Activated CD4-positive, alpha-beta T cell treated with anti-CD3 and anti-CD28 coated beads, Interleukin-2, Interleukin-4, amounts not matched to agents 100 ng/mL and 50 ng/mL, durations not matched to agents 16 hours and 8 hours (primary cell): ENCODE data around the gene SIX4.
A peak's percentile ranks its signal among the peaks of the same experiment; 100 is the strongest.
"Not testable (repeated sequence)": the region's sequence is repeated elsewhere in the genome, so short reads cannot be mapped to it uniquely, and the experiment has no call there.

Source experiments
- DNase-seq: peaks from one replicate; pipeline ENCODE4 v3.0.0-alpha.2; 2020; ENCODE audit warnings: low spot score

The SIX4 gene

DNA sequence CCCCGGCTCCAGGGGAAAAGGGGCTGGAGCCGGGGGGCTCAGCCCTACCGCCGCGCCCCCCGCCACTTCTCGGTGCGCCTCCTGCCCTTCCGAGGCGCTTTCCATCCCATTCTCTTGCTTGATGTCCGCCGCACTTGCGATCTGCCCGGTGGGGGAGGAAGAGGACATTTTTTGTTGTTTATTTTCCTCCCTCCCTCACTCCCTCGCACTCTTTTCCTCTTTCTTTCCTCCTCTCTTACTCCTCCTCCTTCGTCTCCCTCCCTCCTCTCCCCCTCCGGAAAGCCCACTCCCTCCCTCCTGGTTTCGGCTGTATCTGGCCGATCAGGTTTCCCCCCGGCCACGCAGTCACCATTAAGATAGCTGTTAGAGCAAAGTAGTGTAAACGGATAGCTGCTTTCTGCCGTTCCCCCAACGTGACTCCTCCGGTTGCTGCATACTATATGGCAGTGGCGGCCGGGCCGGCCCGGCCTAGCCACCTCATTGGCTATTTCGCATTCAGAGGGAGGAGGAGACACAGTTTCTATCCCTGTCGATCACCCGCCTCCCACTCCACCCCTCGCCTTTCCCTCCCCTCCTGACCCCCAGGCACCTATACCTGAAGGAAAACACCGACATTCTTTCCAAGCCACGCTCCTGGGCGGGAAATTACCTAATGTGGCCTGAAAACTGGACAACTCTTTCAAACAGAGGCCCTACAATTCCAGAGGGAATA, at the start of gene SIX4:
Gene SIX4 (minus strand): TSS at position 445 of the 712 bp plus-strand sequence. CDS start 277 bp downstream, at position 168.
- peak; percentile 24 for DNase-seq

DNA sequence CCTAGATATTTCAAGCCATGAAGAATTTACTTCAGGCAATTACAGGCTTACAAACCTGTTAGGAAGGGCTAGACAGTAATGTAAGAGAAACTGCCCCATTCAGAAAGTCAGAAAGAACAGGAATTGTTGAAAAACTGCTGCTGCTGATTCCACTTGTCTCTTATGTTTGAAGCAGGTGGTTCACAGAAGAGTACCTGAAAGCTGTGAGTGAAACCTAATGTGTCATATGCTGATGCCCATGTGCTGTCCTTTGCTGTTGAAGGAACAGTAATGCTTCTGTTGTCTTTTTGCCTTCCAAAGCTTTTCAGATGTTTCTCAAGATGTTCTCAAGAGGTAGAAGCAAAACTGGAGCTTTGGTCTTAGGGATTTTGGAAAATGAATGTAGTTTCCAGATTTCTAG, 49.4 kb upstream of the SIX4 start:
- DNase-seq: no peak

DNA sequence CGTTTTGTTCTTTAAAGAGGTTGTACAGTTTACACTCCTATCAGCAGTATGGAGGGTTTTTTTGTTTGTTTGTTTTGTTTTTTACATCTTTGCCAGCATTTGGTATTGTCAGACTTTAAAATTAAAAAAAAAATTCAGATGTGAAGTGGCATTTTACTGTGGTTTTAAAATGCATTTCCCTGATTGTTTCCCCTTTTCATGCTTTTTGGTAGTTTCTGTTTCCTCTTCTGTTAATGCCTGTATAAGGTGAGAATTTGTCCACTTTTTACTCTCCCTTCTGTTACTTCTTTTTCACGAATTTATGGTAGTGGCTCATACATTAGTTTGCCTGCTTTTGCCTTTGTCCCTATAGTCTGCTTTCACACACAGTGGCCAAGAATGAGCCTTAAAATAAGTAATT, 47.0 kb upstream of the SIX4 start:
- no peak for DNase-seq

DNA sequence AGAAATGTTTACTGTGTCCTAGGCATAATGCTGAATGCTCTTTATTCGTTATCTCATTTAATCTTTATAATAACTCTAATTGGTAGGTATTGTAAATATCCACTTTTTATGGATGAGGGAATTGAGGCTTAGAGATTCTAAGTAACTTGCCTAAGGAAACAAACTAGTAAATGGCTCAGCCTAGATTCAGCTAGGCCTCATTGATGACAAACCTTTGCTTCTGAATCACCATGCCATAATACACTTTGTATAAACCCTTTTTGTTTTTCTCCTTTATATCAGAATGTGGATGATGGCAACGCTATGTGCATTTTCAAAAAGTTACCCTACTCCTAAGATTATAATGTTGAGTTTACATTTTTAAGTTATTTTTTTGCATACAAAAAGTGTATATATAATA, 44.5 kb upstream of the SIX4 start:
- DNase-seq: no peak

DNA sequence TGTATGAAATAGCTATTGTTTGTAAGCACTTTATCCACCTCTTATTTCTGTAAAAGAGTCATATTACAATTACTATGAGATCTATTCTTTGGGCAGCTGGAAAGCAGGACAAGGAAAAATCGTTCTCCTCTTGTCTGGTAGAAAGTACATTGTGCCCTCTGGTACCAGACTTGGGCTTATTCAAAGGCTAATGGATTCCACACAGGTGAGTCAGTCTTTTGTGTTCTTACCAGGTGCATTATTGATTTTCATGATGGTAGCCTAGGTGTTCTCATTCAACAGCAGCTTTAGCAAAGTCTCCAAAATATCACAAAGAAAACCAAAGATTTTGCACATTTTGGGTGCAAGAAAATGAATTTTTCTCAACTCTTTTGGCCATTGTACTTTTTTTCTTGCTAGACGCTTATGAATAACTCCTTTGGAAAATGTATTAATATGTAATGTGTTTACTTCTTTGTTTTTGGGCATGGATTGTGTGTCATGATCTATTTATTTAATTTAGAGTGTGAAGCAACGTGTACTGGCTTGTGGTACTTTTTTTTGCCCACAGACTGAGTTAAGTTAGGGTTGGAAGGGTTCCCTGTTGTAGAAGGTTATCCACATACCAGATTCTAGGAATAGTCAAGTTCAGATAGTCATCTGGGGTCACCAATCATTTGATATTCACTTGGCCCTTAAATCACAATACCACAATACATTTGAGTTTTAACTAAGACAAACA, 36.7 kb upstream of the SIX4 start:
- no peak for DNase-seq

DNA sequence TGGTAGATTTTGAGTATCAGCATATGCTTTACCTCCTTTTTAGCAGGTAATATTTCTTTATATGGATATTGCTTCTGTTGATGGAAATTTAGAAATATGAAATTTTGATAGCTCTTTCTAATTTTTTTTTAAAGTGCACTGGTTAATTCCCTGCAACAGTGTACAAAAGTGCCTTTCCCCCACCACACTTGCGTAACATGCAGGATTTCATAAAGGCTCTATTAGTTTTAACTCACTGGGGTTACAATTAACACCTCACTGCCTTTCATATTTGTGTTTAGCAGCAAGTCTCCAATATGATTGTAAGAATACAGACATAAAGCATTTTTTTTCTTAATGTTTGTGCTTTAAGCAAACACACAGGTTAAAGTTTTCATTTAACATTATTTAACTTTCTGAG, 36.1 kb upstream of the SIX4 start:
- no peak for DNase-seq

DNA sequence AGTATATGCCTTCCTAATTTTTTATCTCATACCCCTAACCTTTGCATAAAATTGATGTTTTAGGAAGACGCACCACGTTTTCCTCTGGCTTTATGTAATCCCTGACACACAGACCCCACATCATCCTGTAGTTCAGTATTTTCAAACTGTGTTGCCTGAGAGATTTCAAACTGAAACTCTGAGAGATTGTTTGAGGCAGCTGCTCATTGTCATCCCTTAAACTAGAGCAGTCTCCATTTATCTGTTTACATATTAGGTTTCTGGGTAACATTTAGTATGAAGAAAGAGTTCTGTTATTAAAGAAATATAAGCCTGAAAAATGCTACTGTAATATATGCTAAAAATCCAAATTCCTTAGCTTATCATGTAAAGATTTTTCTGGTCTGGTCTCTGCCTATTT, 34.7 kb upstream of the SIX4 start:
- no peak for DNase-seq

DNA sequence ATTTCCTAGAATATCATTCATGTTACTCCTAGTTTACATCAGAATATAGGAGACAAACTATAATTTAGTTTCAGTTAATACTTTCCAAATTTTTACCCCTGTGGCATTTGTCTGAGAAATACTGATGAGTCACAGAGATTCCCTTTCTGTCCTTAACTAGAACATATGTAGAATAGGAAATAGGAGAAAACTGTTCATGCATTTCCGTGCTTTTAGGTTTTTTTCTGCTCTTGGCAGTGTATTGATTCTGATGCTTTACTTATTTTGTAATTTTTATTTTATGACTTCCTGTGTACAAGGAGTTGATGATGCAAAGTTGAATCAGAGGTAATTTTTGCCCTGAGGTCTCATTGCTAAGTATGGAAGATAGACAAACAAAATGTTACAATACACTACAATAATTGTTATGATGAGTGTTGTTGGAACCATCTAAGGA, 33.4 kb upstream of the SIX4 start:
- DNase-seq: no peak

DNA sequence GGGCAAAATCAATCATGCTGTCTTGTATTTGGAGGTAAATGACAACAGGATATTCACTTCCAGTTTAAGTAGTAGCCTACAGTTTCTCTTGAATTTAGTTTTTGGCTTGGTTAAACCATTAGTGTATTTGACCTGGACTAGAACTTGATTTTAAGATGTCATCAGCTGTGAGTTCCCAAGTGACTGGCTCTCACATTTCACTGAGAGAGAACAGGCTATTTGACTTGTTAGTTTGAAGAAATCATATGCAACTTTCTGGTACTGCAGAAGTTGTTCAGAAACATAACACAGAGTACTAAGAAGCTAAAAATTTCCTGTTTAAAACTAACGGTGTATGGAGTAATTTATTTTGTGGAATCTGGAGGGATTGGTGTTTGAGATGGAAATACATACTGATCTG, 32.7 kb upstream of the SIX4 start:
- DNase-seq: no peak

DNA sequence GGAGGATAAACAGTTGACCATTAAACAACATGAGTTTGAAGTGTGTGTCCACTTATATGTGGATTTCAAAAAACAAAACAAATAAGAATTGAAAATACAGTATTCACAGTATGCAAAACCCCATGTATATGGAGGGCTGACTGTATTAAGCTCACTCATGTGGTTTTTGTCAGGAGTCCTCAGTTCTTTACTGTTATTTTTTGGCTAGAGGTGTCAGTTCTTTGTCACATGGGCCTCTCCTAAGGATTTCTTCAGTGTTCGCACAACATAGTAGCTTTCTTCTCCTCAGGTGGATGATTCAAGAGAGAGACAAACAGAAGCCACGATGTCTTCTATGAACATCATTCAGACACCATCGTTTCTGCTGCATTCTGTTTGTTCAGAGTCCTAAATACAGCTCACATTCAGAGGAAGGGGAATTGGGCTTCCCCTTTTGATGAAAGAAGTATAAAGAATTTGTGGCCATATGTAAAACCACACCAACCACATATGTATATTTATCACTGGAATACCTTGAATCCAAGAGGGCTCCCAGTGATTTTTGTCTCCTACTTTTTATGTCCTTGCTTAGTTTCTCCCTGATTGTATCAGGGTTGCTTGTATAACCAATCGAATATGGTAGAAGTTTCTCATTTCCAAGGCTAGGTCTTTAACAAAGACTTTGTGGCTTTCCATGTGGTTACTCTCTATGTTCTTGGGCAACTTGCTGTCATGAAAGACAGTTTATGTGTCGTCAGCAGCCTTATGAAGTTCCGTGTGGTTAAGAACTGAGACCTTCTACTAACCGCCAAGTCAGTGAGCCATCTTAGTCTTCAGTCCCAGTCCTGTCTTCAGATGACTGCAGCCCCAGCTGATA, 29.3 kb upstream of the SIX4 start:
- DNase-seq: peak; percentile 91

DNA sequence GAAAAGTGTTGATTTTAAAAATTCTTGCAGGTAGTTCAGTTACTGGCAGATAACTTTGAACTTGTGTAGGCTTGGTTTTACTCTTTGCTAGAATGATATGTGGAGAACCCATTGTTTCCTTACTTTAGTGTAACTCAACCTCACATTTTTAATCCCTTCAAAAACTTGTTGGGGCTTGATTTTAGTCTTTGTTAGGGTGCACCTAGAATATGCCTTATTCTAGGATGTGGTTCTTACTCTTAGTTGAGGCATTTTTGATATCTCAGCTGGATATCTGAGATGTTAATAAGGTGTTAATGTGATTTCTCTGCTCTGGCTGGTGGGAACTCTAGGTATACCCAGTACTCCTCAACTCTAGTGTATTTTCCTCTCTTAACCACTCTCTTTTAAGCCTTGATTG, 20.4 kb upstream of the SIX4 start:
- no peak for DNase-seq

DNA sequence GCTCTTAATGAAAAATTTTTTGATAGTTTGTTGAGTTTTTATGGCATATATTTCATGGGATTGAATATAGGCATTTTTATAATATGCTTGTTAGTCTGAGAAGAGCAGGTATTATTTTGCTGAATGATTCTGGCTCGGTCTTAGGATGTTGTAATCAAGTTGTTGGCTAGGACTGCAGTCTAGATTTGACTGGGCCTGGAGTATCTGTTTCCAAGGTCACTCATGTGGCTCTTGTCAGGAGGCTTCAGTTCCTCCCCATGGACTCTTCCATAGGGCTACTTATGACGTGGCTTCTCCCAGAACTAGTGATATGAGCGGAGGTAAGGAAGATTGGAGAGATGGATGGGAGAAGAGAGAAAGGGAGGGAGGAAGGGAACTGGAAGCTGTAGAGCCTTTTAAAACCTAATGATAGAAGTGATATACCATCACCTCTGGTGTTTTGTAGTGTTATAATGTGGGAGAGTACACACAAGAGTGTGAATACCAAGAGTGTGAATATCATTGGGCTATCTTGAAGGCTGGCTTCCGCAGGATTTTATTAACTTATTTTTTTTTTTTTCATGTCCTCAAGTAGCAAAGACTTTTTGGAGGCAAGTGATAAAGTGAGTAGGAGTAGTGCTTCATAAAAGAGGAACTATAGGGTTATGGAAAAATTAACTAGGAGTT, 14.8 kb upstream of the SIX4 start:
- DNase-seq: no peak

DNA sequence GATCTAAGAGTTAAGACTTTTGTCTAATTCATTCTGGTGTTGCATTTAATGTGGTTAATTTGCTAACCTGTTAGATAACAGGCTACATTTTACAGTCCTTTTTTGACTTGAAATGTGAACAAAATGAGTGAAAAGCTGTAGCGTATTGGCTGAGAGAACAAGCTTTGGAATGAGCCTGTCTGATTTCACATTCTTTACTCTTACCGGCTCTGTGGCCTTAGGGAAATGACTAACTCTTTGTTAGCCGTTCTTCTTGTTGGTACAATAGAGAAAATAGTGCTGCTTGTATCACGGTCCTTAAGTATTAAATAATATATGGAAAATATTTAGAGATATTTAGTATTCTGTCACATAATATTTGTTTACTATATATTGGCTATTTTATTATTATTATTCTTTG, 12.3 kb upstream of the SIX4 start:
- no peak for DNase-seq

DNA sequence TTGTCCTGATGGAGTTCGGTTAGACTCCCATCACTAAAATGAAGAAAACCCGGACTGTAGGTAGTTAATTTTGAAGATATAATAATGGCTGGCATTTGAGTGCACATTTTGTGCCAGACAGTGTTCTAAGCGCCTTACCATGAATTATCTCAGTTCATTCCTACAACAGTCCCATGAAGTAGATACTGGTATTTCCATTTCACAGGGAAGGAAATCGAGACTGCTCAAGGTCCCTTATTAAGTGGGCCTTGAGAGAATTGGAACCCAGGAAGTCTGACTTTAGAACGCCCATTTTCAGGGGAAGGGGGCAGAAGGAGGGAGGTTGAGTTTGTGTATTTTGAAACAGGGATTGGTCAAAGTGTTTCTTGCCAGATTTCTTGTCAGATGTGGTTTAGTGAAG, 11.3 kb upstream of the SIX4 start:
- DNase-seq: no peak

DNA sequence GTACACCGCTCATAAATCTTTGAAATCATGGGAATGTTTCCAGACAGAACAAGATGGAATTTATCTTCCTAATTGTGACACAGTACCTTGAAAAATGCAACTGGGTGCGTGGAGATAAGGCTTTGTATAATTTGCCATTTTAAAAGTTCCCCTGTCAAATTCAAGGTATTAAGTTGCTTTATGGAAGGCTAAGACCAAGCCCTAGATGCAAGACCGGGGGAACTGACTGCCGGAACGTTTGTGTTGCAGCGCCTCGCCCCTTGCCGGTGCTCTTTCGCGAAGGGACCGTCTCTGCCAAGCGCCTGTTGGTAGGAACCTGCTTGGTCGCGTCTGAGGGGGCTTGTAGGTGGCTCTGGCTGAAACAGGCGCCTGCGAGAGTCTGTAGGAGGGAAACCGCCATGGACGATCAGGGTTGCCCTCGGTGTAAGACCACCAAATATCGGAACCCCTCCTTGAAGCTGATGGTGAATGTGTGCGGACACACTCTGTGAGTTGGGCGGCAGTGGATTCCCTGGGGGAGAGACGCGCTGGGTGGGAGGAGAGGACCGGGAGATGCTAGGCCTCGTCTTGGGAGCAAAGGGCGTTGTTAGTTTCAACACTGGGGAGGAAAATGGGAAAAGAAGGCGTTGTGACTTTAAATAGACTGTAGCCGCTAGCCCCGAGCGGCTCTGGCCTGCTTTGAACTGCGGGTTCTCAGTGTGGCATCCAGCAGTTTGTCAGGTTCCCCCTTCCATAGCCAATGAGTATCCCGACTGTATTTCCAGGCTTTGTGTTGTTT, 10.5 kb upstream of the SIX4 start, which contains the start of gene MNAT1:
Gene MNAT1 (plus strand): TSS at position 297 of the 778 bp plus-strand sequence. CDS start 102 bp downstream, at position 399.
- DNase-seq: peak; percentile 84

DNA sequence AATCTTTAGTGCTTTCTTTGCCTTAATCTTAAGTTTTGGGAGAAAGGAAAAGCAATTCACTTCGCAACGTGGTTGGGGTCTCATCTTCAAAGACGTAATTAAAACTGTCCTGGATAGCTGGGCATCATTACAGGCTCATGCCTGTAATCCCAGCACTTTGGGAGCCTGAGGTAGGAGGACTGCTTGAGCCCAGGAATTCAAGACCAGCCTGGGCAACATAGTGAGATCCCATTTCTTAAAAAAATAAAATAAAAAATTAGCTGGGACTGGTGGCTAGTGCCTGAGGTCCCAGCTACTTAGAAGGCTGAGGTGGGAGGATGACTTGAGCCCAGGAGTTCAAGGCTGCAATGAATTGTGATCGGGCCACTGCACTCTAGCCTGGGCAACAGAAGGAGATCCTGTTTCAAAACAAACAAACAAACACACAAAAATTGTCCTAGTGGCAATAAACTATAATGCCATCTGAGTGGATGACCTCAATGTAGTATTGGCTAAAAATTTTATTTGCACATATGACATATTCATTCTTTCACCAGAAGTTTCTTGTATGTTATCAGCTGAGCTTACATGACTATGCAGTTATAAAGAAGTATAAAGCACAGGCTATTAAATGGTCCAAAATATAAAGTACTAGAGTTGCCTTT, 8.8 kb upstream of the SIX4 start:
- no peak for DNase-seq

DNA sequence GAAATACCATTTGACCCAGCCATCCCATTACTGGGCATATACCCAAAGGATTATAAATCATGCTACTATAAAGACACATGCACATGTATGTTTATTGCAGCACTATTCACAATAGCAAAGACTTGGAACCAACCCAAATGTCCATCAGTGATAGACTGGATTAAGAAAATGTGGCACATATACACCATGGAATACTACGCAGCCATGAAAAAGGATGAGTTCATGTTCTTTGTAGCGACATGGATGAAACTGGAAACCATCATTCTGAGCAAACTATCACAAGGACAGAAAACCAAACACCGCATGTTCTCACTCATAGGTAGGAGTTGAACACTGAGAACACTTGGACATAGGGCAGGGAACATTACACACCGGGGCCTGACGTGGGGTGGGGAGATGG, 7.1 kb upstream of the SIX4 start:
- not testable (repeated sequence) for DNase-seq

DNA sequence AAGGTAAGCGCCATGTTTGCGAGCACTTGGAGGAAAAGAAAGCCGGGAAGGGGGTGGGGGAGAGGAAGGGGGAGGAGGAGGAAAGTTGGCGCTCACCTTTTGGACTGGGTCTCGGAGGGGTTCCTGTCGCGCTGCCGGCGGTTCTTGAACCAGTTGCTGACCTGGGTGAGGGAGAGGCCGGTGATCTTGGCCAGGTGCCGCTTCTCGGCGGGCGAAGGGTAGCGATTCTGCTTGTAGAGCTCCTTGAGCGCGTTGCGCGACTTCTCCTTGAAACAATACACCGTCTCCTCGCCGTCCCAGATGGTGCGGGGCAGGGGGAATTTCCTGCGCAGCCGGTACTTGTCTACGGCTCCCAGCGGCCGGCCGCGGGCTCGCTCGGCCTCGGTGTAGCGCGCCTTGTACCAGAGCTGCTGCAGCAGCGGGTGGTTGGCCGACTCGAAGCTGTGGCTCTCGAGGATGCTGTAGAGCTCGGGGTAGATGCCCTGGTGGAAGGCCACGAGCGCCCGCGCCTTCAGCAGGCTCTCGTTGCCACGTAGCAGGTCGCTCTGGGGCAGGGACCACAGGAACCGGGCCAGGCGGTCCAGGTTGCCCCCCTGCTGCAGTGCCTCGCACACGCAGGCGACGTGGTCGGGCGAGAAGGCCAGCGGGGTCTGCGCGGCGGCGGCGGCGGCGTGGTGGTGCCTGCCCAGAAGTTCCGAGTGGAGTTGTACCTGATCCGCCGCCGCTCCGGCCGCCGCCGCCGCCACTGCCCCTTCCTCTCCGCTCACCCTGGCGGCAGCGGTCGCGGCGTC, 840 bp downstream of the SIX4 start:
- peak; percentile 22 for DNase-seq

DNA sequence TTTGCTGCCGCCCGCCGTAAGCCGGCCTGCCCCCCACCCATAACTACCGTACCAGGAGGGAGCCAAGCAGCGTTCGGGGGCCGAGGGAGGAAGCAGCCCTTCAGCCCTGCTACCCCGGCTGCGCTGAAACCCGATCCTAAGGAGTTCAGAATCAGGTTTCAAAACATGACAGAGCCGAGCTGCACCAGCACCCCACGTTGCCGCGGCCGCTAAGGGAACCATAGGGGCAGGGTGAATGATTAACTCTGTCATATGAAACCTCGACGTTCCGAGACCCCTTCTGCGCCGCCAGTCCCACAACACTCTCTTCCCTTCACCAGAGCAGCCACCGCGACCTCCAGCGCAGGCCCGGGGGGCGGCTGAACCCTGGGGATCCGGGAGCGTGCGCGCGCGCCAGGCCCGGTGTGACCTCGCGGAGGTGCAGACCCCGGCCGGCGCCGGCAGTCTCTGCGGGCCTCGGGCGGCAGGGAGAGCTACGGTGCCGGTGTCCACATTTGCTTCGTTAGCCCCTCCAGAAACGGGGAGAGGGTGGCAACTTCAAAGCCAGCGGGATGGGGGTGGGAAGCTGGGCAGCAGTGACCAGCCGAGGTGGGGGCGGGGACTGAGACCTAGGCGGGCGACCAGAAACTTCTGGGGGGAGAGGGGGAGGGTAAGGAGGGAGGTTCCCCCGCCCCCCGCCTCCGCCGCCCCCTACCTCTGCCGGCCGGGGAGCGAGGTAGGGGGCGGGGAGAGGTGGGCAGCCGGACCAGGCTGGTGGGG, 1.6 kb downstream of the SIX4 start:
- DNase-seq: no peak

DNA sequence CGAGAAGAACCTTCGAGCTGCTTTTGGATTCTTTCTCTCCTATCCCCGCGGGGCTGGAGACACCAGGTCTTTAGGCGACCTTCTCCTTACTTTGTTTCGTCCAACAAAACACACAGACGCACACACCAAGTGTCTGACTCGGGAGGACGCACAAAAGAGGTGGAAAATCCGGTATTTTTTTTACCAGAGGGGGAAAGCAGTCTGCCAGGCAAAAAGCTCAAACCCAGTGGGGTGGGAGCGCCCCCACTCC, 2.1 kb downstream of the SIX4 start:
- no peak for DNase-seq
